GM21367 (cell line): ENCODE data around the gene SFRP5.
A peak's percentile ranks its signal among the peaks of the same experiment; 100 is the strongest.

Source experiments
- ATAC-seq: cut with Tn5 transposase; IDR thresholded peaks from one replicate; pipeline ENCODE4 v1.9.1; 2021; ENCODE audit not compliant: unreplicated experiment

SFRP5 gene

GRCh38 chr10:97743169-97743943 is 28.4 kb downstream of the SFRP5 start:
- ATAC-seq = no peak

- no peak for ATAC-seq
Observed at GRCh38 chr10:97740613-97741012, 31.2 kb downstream of the SFRP5 start.

- ATAC-seq = no peak
Observed at GRCh38 chr10:97738616-97739015, 33.2 kb downstream of the SFRP5 start.

- peak; percentile 6 for ATAC-seq
Observed at GRCh38 chr10:97737770-97738265, 34.0 kb downstream of the SFRP5 start.

GRCh38 chr10:97736902-97737769 is 34.7 kb downstream of the SFRP5 start, which contains the start of gene ZFYVE27:
Gene ZFYVE27, plus strand, starts transcription at chr10:97737128. Its CDS starts 1,350 bp downstream, at chr10:97738478.
- peak; percentile 71 for ATAC-seq

- ATAC-seq = peak; percentile 4
Observed at GRCh38 chr10:97736403-97736901, 35.3 kb downstream of the SFRP5 start.

GRCh38 chr10:97734021-97734420 is 37.8 kb downstream of the SFRP5 start:
- no peak for ATAC-seq

GRCh38 chr10:97733256-97733655 is 38.5 kb downstream of the SFRP5 start:
- ATAC-seq = no peak

GRCh38 chr10:97732052-97732359 is 39.8 kb downstream of the SFRP5 start:
- ATAC-seq = no peak

GRCh38 chr10:97731346-97732051 is 40.3 kb downstream of the SFRP5 start:
- ATAC-seq = no peak

- ATAC-seq = no peak
Observed at GRCh38 chr10:97729014-97729413, 42.8 kb downstream of the SFRP5 start.

GRCh38 chr10:97726636-97727178 is 45.1 kb downstream of the SFRP5 start:
- no peak for ATAC-seq

GRCh38 chr10:97724341-97724941 is 47.4 kb downstream of the SFRP5 start:
- ATAC-seq = no peak

- ATAC-seq = no peak
Observed at GRCh38 chr10:97723001-97723400, 48.8 kb downstream of the SFRP5 start.

- no peak for ATAC-seq
Observed at GRCh38 chr10:97721871-97722780, 49.7 kb downstream of the SFRP5 start.

- ATAC-seq = no peak
Observed at GRCh38 chr10:97719602-97720001, 52.2 kb downstream of the SFRP5 start.

- ATAC-seq = no peak
Observed at GRCh38 chr10:97718659-97719142, 53.1 kb downstream of the SFRP5 start.

- no peak for ATAC-seq
Observed at GRCh38 chr10:97718178-97718577, 53.6 kb downstream of the SFRP5 start.

GRCh38 chr10:97717627-97718026 is 54.2 kb downstream of the SFRP5 start:
- no peak for ATAC-seq
